Liver (tissue), 3 donors: ENCODE results near the gene OR8B4.

ENCODE experiments used
- CTCF ChIP-seq: fragments of 150-350 bp; IDR thresholded peaks from 2 replicates; pipeline ENCODE4 v1.5.1; 2017; ENCODE audit warnings: improper control_type of control experiment, low read depth, low read length; ENCODE audit not compliant: missing input control
- EGR1 ChIP-seq, 2 donors: IDR thresholded peaks; 2 replicates each; pipeline ENCODE4 v1.6.1; 2016 to 2018; ENCODE audit warnings: antibody characterized with exemption in 2 of 2, low read depth in 2 of 2
- RAD21 ChIP-seq, 2 donors: IDR thresholded peaks; 2 replicates each; pipeline ENCODE4 v1.6.1; 2016; ENCODE audit warnings: antibody characterized with exemption in 2 of 2, mild to moderate bottlenecking in 2 of 2
- REST ChIP-seq: IDR thresholded peaks from 2 replicates; pipeline ENCODE4 v1.6.1; 2016; ENCODE audit warnings: antibody characterized with exemption, mild to moderate bottlenecking
- TAF1 ChIP-seq: conservative IDR thresholded peaks from 2 replicates; pipeline ENCODE4 v1.6.1; 2016; ENCODE audit warnings: antibody characterized with exemption, mild to moderate bottlenecking
- YY1 ChIP-seq: IDR thresholded peaks from 2 replicates; pipeline ENCODE4 v1.6.1; 2016; ENCODE audit warnings: antibody characterized with exemption, mild to moderate bottlenecking
- TF ChIP-seq, protein P1 (sequence below): IDR thresholded peaks from 2 replicates; pipeline ENCODE4 v1.6.1; 2016; ENCODE audit warnings: antibody characterized with exemption
- donor health status: healthy.
- donor health status: healthy.

DNA sequence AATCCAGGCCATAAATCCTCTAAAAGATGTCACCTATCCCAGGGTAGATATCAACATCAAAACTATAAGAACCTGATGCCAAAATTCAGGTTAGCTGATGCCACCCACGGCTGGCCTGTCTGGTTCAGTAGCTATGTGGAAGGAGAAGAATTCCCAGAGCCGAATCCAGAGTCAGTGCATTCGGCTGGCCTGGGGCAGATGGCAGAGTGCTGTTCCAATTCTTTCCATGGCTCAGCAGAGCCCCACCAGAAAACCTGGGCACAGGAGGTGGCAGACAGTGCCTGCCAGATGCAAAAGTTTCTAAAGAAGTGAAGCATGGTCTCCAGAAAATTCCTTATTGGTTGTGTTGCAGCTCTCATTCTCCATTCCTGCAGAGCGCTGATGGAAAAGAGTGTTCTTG, 40.7 kb upstream of the OR8B4 start:
- TF ChIP-seq, protein P1, sequence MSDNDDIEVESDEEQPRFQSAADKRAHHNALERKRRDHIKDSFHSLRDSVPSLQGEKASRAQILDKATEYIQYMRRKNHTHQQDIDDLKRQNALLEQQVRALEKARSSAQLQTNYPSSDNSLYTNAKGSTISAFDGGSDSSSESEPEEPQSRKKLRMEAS = no peak
- TF ChIP-seq CTCF = no peak
- no peak for TF ChIP-seq RAD21 (IDR thresholded peaks at IDR 0.05)
- no peak for TF ChIP-seq REST
- no peak for TF ChIP-seq YY1
- TF ChIP-seq TAF1 = no peak
- TF ChIP-seq EGR1 (IDR thresholded peaks at IDR 0.05; ENCODE audit: low read depth in 2 of 2) = no peak
